IMR-90 (cell line): Measurements from ENCODE around the gene CD101. TPM values are rescaled to one million over a fixed set of nuclear protein-coding genes. Genes with fewer than 3 reads are reported as not detected.

Source experiments
- ATAC-seq: fragments of 200-7000 bp; cut with Tn5 transposase; 2 replicates; pipeline ENCODE4 v1.9.1; 2020; ENCODE audit warnings: low read depth, mild to moderate bottlenecking, moderate library complexity
- BruUV-seq: library from RNA; stranded (reverse); fragments of 400-500 nt; replicated peaks from 2 replicates; lab custom pipeline; 2021; lab: Mats Ljungman, UMichigan
- CTCF ChIA-PET: fragments of 300-600 bp; formaldehyde crosslinking; extraction: SDS; loops from one replicate; lab custom pipeline; 2021; ENCODE audit warnings: antibody characterized with exemption; lab: Yijun Ruan, JAX
- POLR2A ChIA-PET: fragments of 300-600 bp; sonication (Branson Sonifier 250); formaldehyde crosslinking; loops from one replicate; lab custom pipeline; 2022; ENCODE audit warnings: antibody characterized with exemption; ENCODE audit not compliant: unreplicated experiment; lab: Charles Lee
- DNase-seq: peaks from one replicate; pipeline ENCODE4 v3.0.0; 2013
- H2AFZ ChIP-seq: replicated peaks from 2 replicates; pipeline ENCODE3; 2013; ENCODE audit warnings: low read length, mild to moderate bottlenecking; ENCODE audit not compliant: poor library complexity
- H2AK5ac ChIP-seq: 2 replicates; pipeline ENCODE4 v1.6.1; 2013; ENCODE audit warnings: low read depth, low read length, inconsistent platforms
- H2AK9ac ChIP-seq: replicated peaks from 2 replicates; pipeline ENCODE3; 2013; ENCODE audit warnings: mild to moderate bottlenecking, low read depth, low read length, moderate library complexity; ENCODE audit not compliant: poor library complexity
- H2BK120ac ChIP-seq: 2 replicates; pipeline ENCODE4 v1.6.1; 2013; ENCODE audit warnings: low read depth, low read length, inconsistent platforms
- H2BK15ac ChIP-seq: 3 replicates; pipeline ENCODE4 v1.6.1; 2013; ENCODE audit warnings: low read depth, low read length, inconsistent platforms
- H2BK20ac ChIP-seq: 2 replicates; pipeline ENCODE4 v1.6.1; 2013; ENCODE audit warnings: low read depth, mild to moderate bottlenecking, inconsistent platforms, low read length, moderate library complexity
- H2BK5ac ChIP-seq: 2 replicates; pipeline ENCODE4 v1.6.1; 2013; ENCODE audit warnings: mild to moderate bottlenecking, low read depth, low read length, inconsistent platforms; ENCODE audit not compliant: poor library complexity, severe bottlenecking
- H3K14ac ChIP-seq: replicated peaks from 2 replicates; pipeline ENCODE4 v1.6.1; 2013; ENCODE audit warnings: low read depth, low read length, inconsistent platforms
- H3K18ac ChIP-seq: 2 replicates; pipeline ENCODE4 v1.6.1; 2013; ENCODE audit warnings: low read depth, low read length, control low read depth
- H3K23ac ChIP-seq: 2 replicates; pipeline ENCODE4 v1.6.1; 2013; ENCODE audit warnings: low read depth, low read length, inconsistent platforms
- H3K27ac ChIP-seq: 2 replicates; pipeline ENCODE4 v1.5.1; 2013; ENCODE audit warnings: mild to moderate bottlenecking, control low read depth, low read length; ENCODE audit not compliant: insufficient read depth
- H3K27me3 ChIP-seq: 2 replicates; pipeline ENCODE4 v1.6.1; 2013; ENCODE audit warnings: low read length; ENCODE audit not compliant: control insufficient read depth, insufficient read depth
- H3K36me3 ChIP-seq: 2 replicates; pipeline ENCODE4 v1.6.1; 2013; ENCODE audit warnings: low read length, mixed read lengths; ENCODE audit not compliant: control insufficient read depth, insufficient read depth
- H3K4ac ChIP-seq: 2 replicates; pipeline ENCODE4 v1.6.1; 2013; ENCODE audit warnings: low read depth, low read length, inconsistent platforms
- H3K4me1 ChIP-seq: 2 replicates; pipeline ENCODE4 v1.6.1; 2013; ENCODE audit warnings: low read length, mixed read lengths; ENCODE audit not compliant: control insufficient read depth, insufficient read depth
- H3K4me2 ChIP-seq: 2 replicates; pipeline ENCODE4 v1.6.1; 2013; ENCODE audit warnings: low read depth, mild to moderate bottlenecking, control low read depth, low read length, moderate library complexity
- H3K4me3 ChIP-seq: 2 replicates; pipeline ENCODE4 v1.5.1; 2013; ENCODE audit warnings: low read depth, mild to moderate bottlenecking, control low read depth, low read length, moderate library complexity; ENCODE audit not compliant: insufficient read depth
- H3K56ac ChIP-seq: 2 replicates; pipeline ENCODE4 v1.6.1; 2013; ENCODE audit warnings: low read length, inconsistent platforms; ENCODE audit not compliant: insufficient read depth; ENCODE audit errors: extremely low read depth
- H3K79me1 ChIP-seq, 2 experiments: 2 replicates each; pipeline ENCODE4 v1.6.1; 2013; ENCODE audit warnings: low read length in 2 of 2, inconsistent platforms in 1 of 2, low read depth in 1 of 2
- H3K9ac ChIP-seq: 2 replicates; pipeline ENCODE4 v1.6.1; 2013; ENCODE audit warnings: low read depth, low read length, control low read depth
- H3K9me1 ChIP-seq: 2 replicates; pipeline ENCODE4 v1.6.1; 2013; ENCODE audit warnings: low read length, inconsistent platforms; ENCODE audit not compliant: insufficient read depth
- H3K9me3 ChIP-seq: 2 replicates; pipeline ENCODE4 v1.6.1; 2013; ENCODE audit warnings: low read length; ENCODE audit not compliant: control insufficient read depth, insufficient read depth
- H4K20me1 ChIP-seq: 2 replicates; pipeline ENCODE4 v1.6.1; 2013; ENCODE audit warnings: low read length, inconsistent platforms; ENCODE audit not compliant: insufficient read depth
- H4K5ac ChIP-seq: 2 replicates; pipeline ENCODE4 v1.6.1; 2013; ENCODE audit warnings: mild to moderate bottlenecking, low read depth, low read length, control low read depth
- H4K8ac ChIP-seq, 2 experiments: 2 replicates each; pipeline ENCODE4 v1.6.1; 2013; ENCODE audit warnings: low read depth in 2 of 2, low read length in 2 of 2, control low read depth in 1 of 2, inconsistent platforms in 1 of 2
- H4K91ac ChIP-seq: 2 replicates; pipeline ENCODE4 v1.6.1; 2013; ENCODE audit warnings: low read depth, low read length, inconsistent platforms; ENCODE audit not compliant: insufficient read depth
- BHLHE40 ChIP-seq: fragments of 150-350 bp; IDR thresholded peaks from 2 replicates; pipeline ENCODE4 v1.6.1; 2016; ENCODE audit warnings: mild to moderate bottlenecking, low read depth, low read length
- MAZ ChIP-seq: IDR thresholded peaks from 2 replicates; pipeline ENCODE4 v1.6.1; 2012; ENCODE audit warnings: low read depth, mild to moderate bottlenecking, low read length, improper control_type of control experiment, moderate library complexity, borderline replicate concordance
- NFE2L2 ChIP-seq: fragments of 150-350 bp; IDR thresholded peaks from 2 replicates; pipeline ENCODE4 v1.6.1; 2016; ENCODE audit warnings: low read depth, mild to moderate bottlenecking, low read length
- POLR2A ChIP-seq: IDR thresholded peaks from 2 replicates; pipeline ENCODE4 v1.6.1; 2012; ENCODE audit warnings: mild to moderate bottlenecking, low read depth, low read length
- RAD21 ChIP-seq: IDR thresholded peaks from 2 replicates; pipeline ENCODE4 v1.6.1; 2012; ENCODE audit warnings: low read length, improper control_type of control experiment
- WGBS, 2 experiments: methylation state at CpG; one replicate each; pipeline versions ENCODE4 v1.1.5 to v1.1.7; 2013; ENCODE audit warnings: missing lambda C conversion rate in 2 of 2; ENCODE audit not compliant: insufficient read length in 1 of 2; ENCODE audit errors: extremely low coverage in 2 of 2; 5-methylcytosine and 5-hydroxymethylcytosine counted together
- dilution Hi-C: fragments of 300-500 bp; cut with HindIII; formaldehyde crosslinking; loops from one replicate; pipeline ENCODE4 v1.14.3; 2018; ENCODE audit warnings: low sequenced_read_pairs; ENCODE audit not compliant: unreplicated experiment
- in situ Hi-C: fragments of 300-500 bp; cut with MboI; formaldehyde crosslinking; loops from 3 replicates; pipeline ENCODE4 v1.14.3; 2019; ENCODE audit warnings: low sequenced_read_pairs, inconsistent platforms, mixed read lengths
- intact Hi-C: fragments of 100-400 bp; cut with micrococcal nuclease; formaldehyde crosslinking; loops from 2 replicates; pipeline ENCODE4 v1.10.0; 2022
- polyA plus RNA-seq, 3 experiments: library from polyadenylated mRNA; depleted of rRNA; stranded (reverse); fragments of >200 nt; gene quantifications; 2 replicates each; pipeline ENCODE4 v1.2.3, GENCODE V29; 2012; ENCODE audit warnings: low replicate concordance in 1 of 3
- total RNA-seq: library from RNA; depleted of rRNA; stranded (reverse); fragments of >200 nt; gene quantifications from 2 replicates; pipeline ENCODE4 v1.2.3, GENCODE V29; 2012

The CD101 gene
- total and polyA plus RNA-seq, 2 of the 4 experiments (the other 2 are of a cell fraction), result not detected

DNA sequence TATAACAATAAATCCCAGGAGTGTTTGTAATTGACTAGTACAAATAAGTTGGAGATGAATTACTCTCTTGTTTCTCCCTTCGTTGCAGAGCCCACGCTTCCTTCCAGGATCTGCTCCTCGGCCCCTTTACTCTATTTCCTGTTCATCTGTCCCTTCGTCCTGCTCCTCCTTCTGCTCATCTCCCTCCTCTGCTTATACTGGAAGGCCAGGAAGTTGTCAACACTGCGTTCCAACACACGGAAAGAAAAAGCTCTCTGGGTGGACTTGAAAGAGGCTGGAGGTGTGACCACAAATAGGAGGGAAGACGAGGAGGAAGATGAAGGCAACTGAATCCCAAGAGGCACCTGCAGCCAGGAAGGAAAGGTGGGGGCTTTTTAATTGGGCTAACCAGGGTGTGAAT lies 32.2 kb downstream of the CD101 start:
- H3K9ac ChIP-seq, result no peak overlapping the region
- no peaks in the 10 kb centered on the region for H3K79me1 ChIP-seq
- in situ Hi-C loops, result no loop called here
- ATAC-seq (no peak), DNase-seq (no peak)
- H4K20me1 ChIP-seq, result no peaks in the 10 kb centered on the region
- H3K27me3 ChIP-seq, result peaks cover 2% of the 10 kb centered on the region; the same call in 1 of the 2 replicates
- H3K18ac ChIP-seq, result no peak overlapping the region
- H3K9me1 ChIP-seq, result no peaks in the 10 kb centered on the region
- POLR2A ChIA-PET, result no interaction called here
- no peak overlapping the region for H2BK120ac ChIP-seq
- no peak overlapping the region for H3K4me2 ChIP-seq
- no peak overlapping the region for H2BK15ac ChIP-seq
- no peak overlapping the region for H2BK5ac ChIP-seq
- H3K9me3 ChIP-seq, result no peaks in the 10 kb centered on the region
- no peak overlapping the region for H2AK9ac ChIP-seq
- H3K27ac ChIP-seq, result no peak overlapping the region
- WGBS, 2 experiments, result no CpG with 5 or more reads among the region's 7 CpGs
- no peak overlapping the region for H2AFZ ChIP-seq
- no peak overlapping the region for H3K14ac ChIP-seq
- H2BK20ac ChIP-seq, result no peak overlapping the region
- no peak overlapping the region for H4K8ac ChIP-seq
- no peak overlapping the region for H3K23ac ChIP-seq
- no peak overlapping the region for H3K56ac ChIP-seq
- intact Hi-C loops, result no loop called here
- CTCF ChIA-PET, result no interaction called here
- no peak overlapping the region for H3K4me3 ChIP-seq
- dilution Hi-C loops, result no loop called here
- H3K4me1 ChIP-seq, result no peaks in the 10 kb centered on the region
- no peak overlapping the region for H4K91ac ChIP-seq
- H2AK5ac ChIP-seq, result no peak overlapping the region
- TF ChIP-seq NFE2L2 (no peak), BHLHE40 (no peak), POLR2A (no peak), RAD21 (no peak), MAZ (no peak)
- no TSS peak for BruUV-seq
- H4K5ac ChIP-seq, result no peak overlapping the region
- no peaks in the 10 kb centered on the region for H3K36me3 ChIP-seq
- no peak overlapping the region for H3K4ac ChIP-seq
